OCI-LY3 (cell line): Measurements from ENCODE around the gene MMP20.

Experiments
- CTCF ChIP-seq: fragments of 200-600, 300-600 bp; sonication (generic); IDR thresholded peaks from 2 replicates; pipeline ENCODE4 v1.5.1; 2014; ENCODE audit warnings: antibody characterized with exemption, low read length, low read depth
- EZH2phosphoT487 ChIP-seq: fragments of 200-600 bp; shearing (Covaris generic); IDR thresholded peaks from 2 replicates; pipeline ENCODE4 v1.6.1; 2018; ENCODE audit warnings: antibody characterized with exemption, mixed run types, low read depth

GRCh38 chr11:102662607-102663006, 37.5 kb upstream of the MMP20 start:
- TF ChIP-seq CTCF (no peak), EZH2phosphoT487 (no peak)
